GM18498 (cell line): Measurements from ENCODE around the gene OR6C75.
"Not testable (repeated sequence)": the region's sequence is repeated elsewhere in the genome, so short reads cannot be mapped to it uniquely, and the experiment has no call there.

Experiments used
- ATAC-seq: cut with Tn5 transposase; IDR thresholded peaks from one replicate; pipeline ENCODE4 v1.9.1; 2021; ENCODE audit warnings: mild to moderate bottlenecking, moderate library complexity; ENCODE audit not compliant: unreplicated experiment

The OR6C75 gene

GRCh38 chr12:55362675-55363074 is at the start of gene OR6C75:
TSS of gene OR6C75 (plus strand) at chr12:55362975. CDS start at chr12:55365111, 2,136 bp downstream.
- no peak for ATAC-seq

DNA sequence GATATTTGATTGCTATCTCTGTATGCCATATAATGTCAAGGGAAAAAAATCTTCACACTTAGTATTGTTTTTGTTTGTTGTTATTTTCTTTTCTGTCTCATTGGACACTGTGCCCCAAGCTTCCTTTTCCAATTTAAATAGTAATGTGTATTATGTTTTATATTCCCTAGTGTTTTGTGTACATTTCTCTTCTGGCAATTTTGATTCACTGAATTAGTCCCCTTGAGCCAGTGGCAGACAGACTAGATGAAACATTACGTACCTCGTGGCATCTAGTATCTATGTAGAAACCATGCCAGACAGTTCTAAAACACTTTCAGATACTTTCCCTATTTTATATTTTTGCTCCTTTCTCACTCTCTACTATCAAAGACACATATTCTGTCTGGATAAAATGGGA is 48.7 kb upstream of the OR6C75 start, which contains the start of gene OR6C1:
Gene OR6C1 (plus strand): TSS at position 301 of the 400 bp plus-strand sequence. CDS start 6,257 bp downstream, outside the sequence.
- no peak for ATAC-seq

- no peak for ATAC-seq
These were observed 42.6 kb upstream of the OR6C75 start for GRCh38 chr12:55320201-55320600.

DNA sequence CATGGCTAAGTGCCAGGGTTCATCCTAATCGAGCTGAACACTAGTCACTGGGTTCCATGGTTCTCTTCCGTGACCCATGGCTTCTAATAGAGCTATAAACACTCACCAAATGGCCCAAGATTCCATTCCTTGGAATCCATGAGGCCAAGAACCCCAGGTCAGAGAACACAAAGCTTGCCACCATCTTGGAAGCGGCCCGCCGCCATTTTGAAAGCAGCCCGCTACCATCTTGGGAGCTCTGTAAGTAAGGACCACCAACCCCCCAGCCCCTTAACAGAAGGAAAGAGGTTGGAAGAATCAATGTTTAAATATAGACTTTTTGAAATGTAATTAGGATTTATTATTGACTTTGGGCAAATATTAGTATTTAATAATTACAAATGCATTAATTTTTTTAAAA is 37.0 kb upstream of the OR6C75 start:
- not testable (repeated sequence) for ATAC-seq

GRCh38 chr12:55330446-55330845 is 32.3 kb upstream of the OR6C75 start, which contains the start of gene OR6C3:
TSS of gene OR6C3 (plus strand) at chr12:55330746. CDS start at chr12:55331701, 955 bp downstream.
- no peak for ATAC-seq

GRCh38 chr12:55336002-55336401 is 26.8 kb upstream of the OR6C75 start:
- ATAC-seq = no peak

GRCh38 chr12:55355338-55355737 is 7.4 kb upstream of the OR6C75 start:
- not testable (repeated sequence) for ATAC-seq

DNA sequence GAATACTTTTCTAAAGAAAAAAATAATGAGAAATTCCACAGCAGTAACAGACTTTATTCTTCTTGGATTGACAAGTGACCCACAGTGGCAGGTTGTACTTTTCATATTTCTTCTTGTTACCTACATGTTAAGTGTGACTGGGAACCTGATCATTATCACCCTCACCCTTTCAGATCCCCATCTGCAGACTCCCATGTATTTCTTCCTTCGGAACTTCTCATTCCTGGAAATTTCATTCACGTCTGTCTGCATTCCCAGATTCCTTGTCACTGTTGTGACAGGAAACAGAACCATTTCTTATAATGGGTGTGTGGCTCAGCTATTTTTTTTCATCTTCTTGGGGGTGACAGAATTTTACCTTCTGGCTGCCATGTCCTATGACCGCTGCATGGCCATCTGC is 2.3 kb downstream of the OR6C75 start:
- no peak for ATAC-seq

- no peak for ATAC-seq
These were observed 9.7 kb downstream of the OR6C75 start for GRCh38 chr12:55372521-55372920.

DNA sequence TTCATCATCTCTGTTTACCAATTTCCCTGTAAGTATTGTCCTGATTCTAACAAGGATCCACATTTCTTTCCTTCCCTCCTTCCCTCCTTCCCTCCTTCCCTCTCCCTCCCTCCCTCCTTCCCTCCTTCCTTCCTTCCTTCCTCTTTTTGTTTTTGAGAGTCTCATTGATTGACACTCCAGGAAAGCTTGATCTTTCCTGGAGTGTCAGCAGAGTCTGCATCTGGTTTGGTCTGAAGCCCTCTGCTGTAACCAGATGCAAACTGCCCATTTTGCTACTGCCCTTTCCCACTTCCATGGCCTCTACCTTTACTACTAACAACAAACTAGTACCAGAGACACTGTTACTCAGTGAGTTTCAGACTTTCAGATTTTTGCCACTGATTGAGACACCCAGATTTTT is 23.1 kb downstream of the OR6C75 start:
- no peak for ATAC-seq

DNA sequence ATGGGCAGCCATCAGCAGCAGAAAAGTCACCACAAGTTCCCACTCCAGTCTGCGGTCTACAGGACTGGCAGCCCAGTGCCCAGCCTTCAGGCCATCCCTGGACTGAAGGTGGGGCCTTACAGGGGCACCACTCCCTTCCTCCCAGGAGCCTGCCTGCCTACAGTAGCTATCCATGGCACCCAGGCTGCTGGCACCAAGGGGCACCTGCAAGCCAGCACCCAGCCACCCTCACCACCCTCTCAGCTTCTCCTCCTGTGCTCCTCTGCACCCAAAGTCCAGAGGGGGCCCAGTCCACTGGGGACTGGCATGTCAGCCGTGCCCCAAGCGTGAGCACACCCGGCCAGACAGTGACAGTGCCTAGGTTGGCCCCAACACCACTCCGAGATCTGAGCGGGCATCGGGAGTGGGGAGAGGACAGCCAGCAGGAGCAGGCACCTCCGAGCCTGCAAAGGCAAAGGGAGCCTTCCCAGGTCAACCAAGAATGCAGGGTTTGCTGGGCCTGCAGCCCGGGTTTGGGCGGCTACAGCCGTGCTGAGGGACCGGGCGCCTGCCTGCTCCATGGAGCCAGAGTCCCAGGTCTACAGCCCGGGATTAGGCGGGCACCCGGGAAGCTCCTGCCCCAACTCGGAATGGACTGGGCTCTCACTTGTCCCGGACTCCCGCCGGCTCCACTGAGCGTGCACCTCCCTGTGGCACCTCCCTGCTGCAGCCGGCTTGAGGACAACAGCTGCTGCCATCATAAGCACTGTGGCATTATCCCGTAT is 29.4 kb downstream of the OR6C75 start:
- no peak for ATAC-seq

GRCh38 chr12:55396326-55396725 is 33.6 kb downstream of the OR6C75 start:
- no peak for ATAC-seq

GRCh38 chr12:55400229-55400628 is 37.5 kb downstream of the OR6C75 start, which contains the start of gene OR6C65:
TSS of gene OR6C65 (plus strand) at chr12:55400529. CDS start at chr12:55400529, 0 bp downstream.
- no peak for ATAC-seq

GRCh38 chr12:55407866-55408265 is 45.1 kb downstream of the OR6C75 start:
- ATAC-seq = no peak

- not testable (repeated sequence) for ATAC-seq
These were observed 46.4 kb downstream of the OR6C75 start for GRCh38 chr12:55409133-55409532.

DNA sequence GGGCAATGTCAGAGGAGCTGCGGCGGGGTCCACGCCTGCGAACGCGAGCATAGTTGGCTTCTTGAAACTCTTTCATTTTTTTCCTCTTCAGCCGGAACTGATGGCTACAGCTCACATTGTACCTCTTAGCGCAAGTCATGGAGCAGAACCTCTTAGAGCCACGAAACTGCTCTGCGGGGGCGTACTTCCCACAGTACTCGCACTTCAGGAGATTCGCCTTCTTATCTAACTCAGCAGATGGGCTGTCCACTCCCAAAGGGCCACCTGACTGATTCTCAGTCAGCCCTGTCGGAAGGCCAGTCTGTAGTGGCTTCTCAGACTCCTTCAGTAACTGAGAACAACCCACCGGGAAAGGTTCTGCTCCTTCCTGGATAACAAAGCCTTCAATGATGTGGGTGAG is 49.4 kb downstream of the OR6C75 start:
- not testable (repeated sequence) for ATAC-seq

DNA sequence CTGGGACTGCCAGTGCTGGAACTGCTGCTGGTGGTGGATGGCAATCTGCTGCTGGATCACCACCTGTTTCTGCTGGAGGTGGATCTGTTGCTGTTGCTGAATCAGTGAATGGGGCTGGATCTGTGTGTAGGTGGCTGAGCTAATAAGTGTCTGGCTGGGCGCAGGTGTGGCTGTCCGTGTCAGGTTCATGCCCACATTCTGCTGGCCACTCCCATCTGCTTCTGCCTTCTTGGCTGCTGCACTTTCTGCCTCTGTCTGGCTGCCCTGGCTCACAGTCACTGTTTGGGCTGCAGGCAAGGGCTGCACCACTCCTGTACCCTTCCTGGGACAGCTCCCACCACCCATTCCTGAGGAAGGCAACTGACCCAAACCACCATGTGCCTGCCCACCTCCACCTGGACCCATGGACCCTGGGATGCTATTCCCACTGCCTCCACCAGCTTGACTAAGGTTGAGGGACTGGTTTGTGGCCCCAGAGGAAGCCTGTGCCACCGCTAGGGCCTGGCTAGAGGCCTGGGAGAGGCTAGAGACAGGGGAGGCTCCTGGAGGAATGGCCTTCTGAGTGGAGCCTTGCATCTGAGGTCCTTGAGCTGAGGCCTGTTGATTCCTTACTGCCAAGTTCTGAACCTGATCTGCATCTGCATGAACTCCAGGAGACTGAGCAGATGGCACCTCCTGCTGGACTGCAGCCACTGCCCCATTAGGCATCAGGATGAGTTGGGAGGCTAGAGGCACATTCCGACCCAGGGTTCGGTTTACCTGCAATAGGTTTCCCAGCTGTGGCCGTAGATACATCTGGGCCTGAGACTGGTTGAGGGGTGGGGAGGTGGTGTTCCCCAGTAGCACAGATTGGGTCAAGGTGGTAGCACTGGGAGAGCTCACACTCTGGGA is 51.0 kb downstream of the OR6C75 start:
- not testable (repeated sequence) for ATAC-seq

GRCh38 chr12:55414396-55414823 is 51.6 kb downstream of the OR6C75 start:
- ATAC-seq = not testable (repeated sequence)

DNA sequence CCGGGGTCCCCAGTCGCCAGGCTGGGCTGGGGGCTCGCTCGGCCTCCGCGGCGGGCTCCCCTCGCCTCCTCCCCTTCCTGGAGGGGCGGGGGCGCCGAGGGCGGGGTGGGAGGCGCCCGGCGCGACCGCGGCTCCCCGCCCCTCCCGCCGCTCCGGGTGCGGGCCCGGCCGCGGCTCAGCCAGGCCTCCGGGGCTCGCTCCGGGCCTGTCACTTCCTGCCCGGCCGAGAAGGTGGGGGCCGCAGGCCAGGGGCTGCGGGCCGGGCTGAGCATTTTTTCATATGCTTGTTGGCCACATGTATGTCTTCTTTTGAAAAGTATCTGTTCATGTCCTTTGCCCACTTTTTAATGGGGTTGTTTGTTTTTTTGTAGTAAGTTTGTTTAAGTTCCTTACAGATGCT is 52.1 kb downstream of the OR6C75 start:
- ATAC-seq = not testable (repeated sequence)

- no peak for ATAC-seq
These were observed 54.2 kb downstream of the OR6C75 start for GRCh38 chr12:55416961-55417360.
